ENCODE data around the gene ZFR2.

GRCh38 chr19:3862826-3863500, 5.9 kb downstream of the ZFR2 start:
- TF ChIP-seq CTCF (IDR thresholded peaks at IDR 0.05): no peak
- TF ChIP-seq POLR2AphosphoS5 (IDR thresholded peaks at IDR 0.05; ENCODE audit: insufficient read depth in 1 of 2, low read depth in 1 of 2): no peak
